ENCODE measurements around the gene CHN2. TPM values are rescaled to one million over a fixed set of nuclear protein-coding genes. Genes with fewer than 3 reads are reported as not detected.
A peak's percentile ranks its signal among the peaks of the same experiment; 100 is the strongest.

CHN2 gene
- polyA plus RNA-seq, 1 donor = 10.5 TPM

- DNase-seq = no peak
Observed at GRCh38 chr7:29410996-29411395, 216.4 kb downstream of the CHN2 start.

GRCh38 chr7:29412912-29413311 lies 218.3 kb downstream of the CHN2 start:
- DNase-seq = no peak

GRCh38 chr7:29413626-29414136 lies 219.1 kb downstream of the CHN2 start:
- DNase-seq = no peak

GRCh38 chr7:29414216-29414615 lies 219.6 kb downstream of the CHN2 start:
- no peak for DNase-seq

- DNase-seq = no peak
Observed at GRCh38 chr7:29415215-29415614, 220.6 kb downstream of the CHN2 start.

- no peak for DNase-seq
Observed at GRCh38 chr7:29416276-29416937, 221.8 kb downstream of the CHN2 start.

GRCh38 chr7:29416938-29417305 lies 222.3 kb downstream of the CHN2 start:
- no peak for DNase-seq

GRCh38 chr7:29418056-29418455 lies 223.5 kb downstream of the CHN2 start:
- DNase-seq = no peak

- no peak for DNase-seq
Observed at GRCh38 chr7:29418651-29419050, 224.1 kb downstream of the CHN2 start.

GRCh38 chr7:29420011-29420410 lies 225.4 kb downstream of the CHN2 start:
- no peak for DNase-seq

GRCh38 chr7:29421010-29421956 lies 226.7 kb downstream of the CHN2 start:
- no peak for DNase-seq

- DNase-seq = no peak
Observed at GRCh38 chr7:29422829-29423228, 228.3 kb downstream of the CHN2 start.

- no peak for DNase-seq
Observed at GRCh38 chr7:29424295-29424983, 229.9 kb downstream of the CHN2 start.

- no peak for DNase-seq
Observed at GRCh38 chr7:29424984-29425309, 230.4 kb downstream of the CHN2 start.

- DNase-seq = no peak
Observed at GRCh38 chr7:29426587-29426986, 232.0 kb downstream of the CHN2 start.

- DNase-seq = no peak
Observed at GRCh38 chr7:29429401-29429800, 234.8 kb downstream of the CHN2 start.

GRCh38 chr7:29430279-29430949 lies 235.8 kb downstream of the CHN2 start:
- no peak for DNase-seq

GRCh38 chr7:29431686-29432085 lies 237.1 kb downstream of the CHN2 start:
- no peak for DNase-seq

GRCh38 chr7:29432721-29433120 lies 238.1 kb downstream of the CHN2 start:
- DNase-seq = peak; percentile 36

- no peak for DNase-seq
Observed at GRCh38 chr7:29434380-29434768, 239.8 kb downstream of the CHN2 start.

- no peak for DNase-seq
Observed at GRCh38 chr7:29435167-29435566, 240.6 kb downstream of the CHN2 start.

GRCh38 chr7:29435902-29436301 lies 241.3 kb downstream of the CHN2 start:
- DNase-seq = no peak

- DNase-seq = no peak
Observed at GRCh38 chr7:29442146-29442545, 247.6 kb downstream of the CHN2 start.
